ENCODE measurements around the gene EEF2K. TPM values are rescaled to one million over a fixed set of nuclear protein-coding genes. Genes with fewer than 3 reads are reported as not detected.

EEF2K gene
- total and polyA plus RNA-seq, 12 donors: 5.1 to 38.9 (median 21.9) TPM

DNA sequence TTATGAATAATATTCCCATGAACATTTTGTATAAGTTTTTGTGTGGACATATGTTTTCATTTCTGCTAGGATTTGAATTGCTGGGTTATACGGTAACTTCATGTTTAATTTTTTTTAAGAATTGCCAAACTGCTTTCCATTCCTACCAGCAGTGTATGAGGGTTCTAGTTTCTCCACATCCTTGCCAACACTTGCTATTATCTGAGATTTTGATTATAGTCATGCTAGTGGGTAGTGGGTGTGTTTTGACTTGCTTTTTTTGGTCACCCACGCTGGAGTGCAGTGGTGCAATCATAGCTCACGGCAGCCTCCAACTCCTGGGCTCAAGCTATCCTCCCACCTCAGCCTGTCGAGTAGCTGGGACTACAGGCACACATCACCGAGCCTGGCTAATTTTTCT lies 3.0 kb upstream of the EEF2K start:
- no peaks in the 10 kb centered on the region for H3K27me3 ChIP-seq
- intact Hi-C loops (cut with DNase I): loop anchor here in 1 of 10 donors (5.0 kb wide), 1 partner anchor 94 kb away; the partner anchor contains the start of gene POLR3E
- WGBS, 2 donors: 87 to 88% methylated on average over 5 of the region's 5 CpGs
- no peaks in the 10 kb centered on the region for H3K36me3 ChIP-seq
- TF ChIP-seq, protein P1, sequence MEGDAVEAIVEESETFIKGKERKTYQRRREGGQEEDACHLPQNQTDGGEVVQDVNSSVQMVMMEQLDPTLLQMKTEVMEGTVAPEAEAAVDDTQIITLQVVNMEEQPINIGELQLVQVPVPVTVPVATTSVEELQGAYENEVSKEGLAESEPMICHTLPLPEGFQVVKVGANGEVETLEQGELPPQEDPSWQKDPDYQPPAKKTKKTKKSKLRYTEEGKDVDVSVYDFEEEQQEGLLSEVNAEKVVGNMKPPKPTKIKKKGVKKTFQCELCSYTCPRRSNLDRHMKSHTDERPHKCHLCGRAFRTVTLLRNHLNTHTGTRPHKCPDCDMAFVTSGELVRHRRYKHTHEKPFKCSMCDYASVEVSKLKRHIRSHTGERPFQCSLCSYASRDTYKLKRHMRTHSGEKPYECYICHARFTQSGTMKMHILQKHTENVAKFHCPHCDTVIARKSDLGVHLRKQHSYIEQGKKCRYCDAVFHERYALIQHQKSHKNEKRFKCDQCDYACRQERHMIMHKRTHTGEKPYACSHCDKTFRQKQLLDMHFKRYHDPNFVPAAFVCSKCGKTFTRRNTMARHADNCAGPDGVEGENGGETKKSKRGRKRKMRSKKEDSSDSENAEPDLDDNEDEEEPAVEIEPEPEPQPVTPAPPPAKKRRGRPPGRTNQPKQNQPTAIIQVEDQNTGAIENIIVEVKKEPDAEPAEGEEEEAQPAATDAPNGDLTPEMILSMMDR (IDR thresholded peaks at IDR 0.05): no peak
- DNase-seq (no peak), ATAC-seq (no peak)
- H3K4me1 ChIP-seq: peaks cover 0 to 36% (median 19%) of the 10 kb centered on the region in 9 donors
- no peaks in the 10 kb centered on the region for H3K9me3 ChIP-seq
- H3K4me3 ChIP-seq: no peak overlapping the region
- no peak overlapping the region for H3K27ac ChIP-seq

- H3K27ac ChIP-seq: no peak overlapping the region
- H3K9me3 ChIP-seq: no peaks in the 10 kb centered on the region
- DNase-seq: no peak
- 98% methylated on average over 2 of the region's 2 CpGs for WGBS, 2 donors
- intact Hi-C loops (cut with DNase I): loop anchor here in 1 of 10 donors (5.0 kb wide), 1 partner anchor 93 kb away; the partner anchor contains the start of gene POLR3E
- ATAC-seq: no peak
- no peak overlapping the region for H3K4me3 ChIP-seq
- TF ChIP-seq, protein P1 (IDR thresholded peaks at IDR 0.05): no peak
- peaks cover 0 to 44% (median 28%) of the 10 kb centered on the region in 9 donors for H3K4me1 ChIP-seq
- no peaks in the 10 kb centered on the region for H3K36me3 ChIP-seq
- H3K27me3 ChIP-seq: no peaks in the 10 kb centered on the region
Measured at GRCh38 chr16:22204091-22204655, 1.9 kb upstream of the EEF2K start.

DNA sequence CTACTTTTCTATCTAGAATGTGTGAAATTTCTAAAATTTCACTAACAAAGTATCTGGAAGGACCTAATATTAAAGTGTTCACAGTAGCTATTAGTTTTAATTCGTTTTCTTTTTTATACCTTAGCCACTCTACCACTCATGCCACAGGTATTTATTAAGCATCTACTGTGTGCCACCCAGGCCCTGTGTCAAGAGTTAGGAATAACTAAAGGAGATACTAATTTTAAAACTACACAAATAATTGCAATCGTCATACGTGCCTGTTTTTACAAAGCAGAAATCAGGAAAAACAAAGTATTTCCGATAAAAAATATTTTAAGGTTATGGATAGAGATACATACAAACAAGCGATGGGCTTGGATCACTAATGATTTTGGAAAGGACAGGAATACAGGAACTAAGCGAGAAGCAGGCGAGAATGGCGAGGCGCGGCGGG lies 483 bp upstream of the EEF2K start:
- H3K4me1 ChIP-seq: peaks cover 0 to 47% (median 28%) of the 10 kb centered on the region in 9 donors
- TF ChIP-seq, protein P1 (IDR thresholded peaks at IDR 0.05): no peak
- H3K4me3 ChIP-seq: peak overlapping the region in 9 of 10 donors; percentile 74 to 97 (median 91)
- intact Hi-C loops (cut with DNase I): loop anchor here in 5 of 10 donors (1.0 to 5.0 kb wide), 5 partner anchors 15 to 92 kb away; partner anchors contain the start of gene POLR3E (in 4 of the 5)
- DNase-seq (no peak), ATAC-seq (no peak)
- WGBS, 2 donors: 6 to 8% methylated on average over 11 of the region's 11 CpGs
- no peaks in the 10 kb centered on the region for H3K27me3 ChIP-seq
- peak overlapping the region; percentile 6 to 97 (median 92) for H3K27ac ChIP-seq
- H3K36me3 ChIP-seq: peaks cover 0 to 4% (median 0%) of the 10 kb centered on the region in 9 donors
- H3K9me3 ChIP-seq: peaks cover 0 to under 1% (median 0%) of the 10 kb centered on the region in 11 donors

DNA sequence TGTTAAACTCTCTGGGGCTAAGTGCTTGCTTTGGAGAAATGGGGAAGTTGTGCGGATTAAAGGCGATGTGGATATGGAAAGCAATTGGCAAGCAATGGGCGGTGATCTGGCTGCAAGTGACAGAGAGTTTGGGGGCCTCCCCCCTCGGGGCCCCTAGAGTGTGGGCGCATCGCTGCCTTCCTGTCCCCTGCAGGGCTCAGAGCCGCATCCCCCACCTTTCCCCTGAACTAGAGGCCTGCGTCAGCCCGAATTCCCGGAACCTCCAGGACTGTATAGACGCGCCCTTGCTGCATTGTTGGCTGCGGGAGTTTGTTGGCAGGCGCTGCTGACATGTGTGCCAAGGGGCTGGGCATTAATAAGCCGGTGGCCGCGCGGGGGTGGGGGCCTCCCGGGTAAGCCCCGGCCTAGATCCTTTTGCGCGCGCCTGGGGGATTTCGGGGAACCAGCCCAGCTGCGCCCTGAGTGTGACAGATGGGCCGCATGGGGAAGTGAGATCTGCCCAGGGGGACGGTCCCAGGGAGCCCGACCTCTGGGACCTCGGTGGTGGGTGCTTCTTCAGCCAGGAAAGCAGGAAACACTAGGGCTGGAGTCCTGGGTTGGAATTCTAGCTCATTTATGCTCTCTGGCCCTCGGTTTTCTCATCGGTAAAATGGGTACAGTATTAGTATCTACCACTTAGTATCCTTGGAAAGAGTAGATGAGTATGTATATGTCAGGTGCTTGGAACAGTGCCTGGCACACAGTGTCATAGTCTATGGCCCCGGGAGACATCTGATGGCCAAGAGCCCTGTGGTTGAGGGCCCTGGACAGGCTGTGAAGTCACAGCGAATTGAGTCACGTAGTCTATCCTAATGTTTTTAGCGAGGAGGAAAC lies 1.0 kb downstream of the EEF2K start:
- Histone ChIP-seq H3K36me3 (peaks cover 0 to 4% (median 0%) of the 10 kb centered on the region in 9 donors), H3K4me1 (peaks cover 0 to 61% (median 34%) of the 10 kb centered on the region in 9 donors), H3K27me3 (no peaks in the 10 kb centered on the region), H3K27ac (peak overlapping the region; percentile 84 to 97 (median 92)), H3K9me3 (peaks cover 0 to 5% (median 0%) of the 10 kb centered on the region in 11 donors), H3K4me3 (peak overlapping the region; percentile 74 to 97 (median 88))
- DNase-seq: peak; percentile 84 to 89
- peak; percentile 67 to 91 (median 80) for ATAC-seq
- 4 to 5% methylated on average over 35 of the region's 35 CpGs for WGBS, 2 donors
- intact Hi-C loops (cut with DNase I): loop anchor here in 5 of 10 donors (1.0 to 5.0 kb wide), 5 partner anchors 17 to 90 kb away; partner anchors contain the start of gene POLR3E (in 4 of the 5)
- TF ChIP-seq, protein P1 (IDR thresholded peaks at IDR 0.05): no peak

Data from heart right ventricle (tissue), 16 donors.